Activated CD4-positive, alpha-beta T cell treated with anti-CD3 and anti-CD28 coated beads, Interleukin-2, amount 50 U/mL, for 48 hours (primary cell): ENCODE data around the gene PNCK.

ENCODE experiments used
- DNase-seq, 2 experiments: peaks; one replicate each; pipeline ENCODE4 v3.0.0-alpha.2; 2020

Gene PNCK

DNA sequence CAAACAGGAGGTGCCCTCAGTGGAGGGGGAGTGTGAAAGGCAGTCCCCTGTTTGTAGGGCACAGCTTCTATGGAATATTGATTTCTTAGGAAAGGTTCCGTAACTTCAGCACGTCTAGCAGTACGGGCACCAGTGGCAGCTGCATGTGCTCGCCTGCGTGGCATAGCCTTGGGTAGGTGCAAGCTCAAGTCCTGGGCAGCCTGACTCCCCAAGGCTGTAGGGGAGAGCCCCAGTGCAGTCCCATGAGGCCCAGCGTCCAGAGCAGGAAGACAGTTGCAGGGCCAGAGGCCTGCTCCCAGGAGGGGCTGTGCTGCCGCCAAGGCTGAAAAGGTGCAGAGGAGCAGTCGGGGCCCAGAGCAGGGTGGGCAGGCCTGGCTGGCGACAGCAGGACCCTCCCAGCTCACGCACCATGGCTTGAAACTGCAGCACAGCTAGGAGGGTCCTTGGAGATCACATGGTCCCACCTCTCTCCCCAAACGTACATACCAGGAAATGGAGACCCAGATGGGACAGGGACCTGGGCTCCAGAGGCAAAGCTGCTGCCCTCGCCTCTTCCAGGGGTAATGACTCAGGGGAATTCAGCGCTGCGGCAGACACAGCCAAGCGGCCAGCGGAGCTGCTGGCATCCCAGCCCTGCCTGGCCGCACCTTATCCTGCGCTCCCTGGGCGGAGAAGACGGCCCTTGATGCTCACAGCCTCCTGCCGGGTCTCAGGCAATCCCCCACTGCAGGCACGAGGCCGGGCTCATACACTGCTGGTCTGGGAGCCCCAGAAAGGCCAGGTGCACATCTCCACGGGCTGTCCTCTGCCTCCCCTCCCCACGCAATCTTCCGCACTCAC is 32.7 kb downstream of the PNCK start:
- DNase-seq: no peak

DNA sequence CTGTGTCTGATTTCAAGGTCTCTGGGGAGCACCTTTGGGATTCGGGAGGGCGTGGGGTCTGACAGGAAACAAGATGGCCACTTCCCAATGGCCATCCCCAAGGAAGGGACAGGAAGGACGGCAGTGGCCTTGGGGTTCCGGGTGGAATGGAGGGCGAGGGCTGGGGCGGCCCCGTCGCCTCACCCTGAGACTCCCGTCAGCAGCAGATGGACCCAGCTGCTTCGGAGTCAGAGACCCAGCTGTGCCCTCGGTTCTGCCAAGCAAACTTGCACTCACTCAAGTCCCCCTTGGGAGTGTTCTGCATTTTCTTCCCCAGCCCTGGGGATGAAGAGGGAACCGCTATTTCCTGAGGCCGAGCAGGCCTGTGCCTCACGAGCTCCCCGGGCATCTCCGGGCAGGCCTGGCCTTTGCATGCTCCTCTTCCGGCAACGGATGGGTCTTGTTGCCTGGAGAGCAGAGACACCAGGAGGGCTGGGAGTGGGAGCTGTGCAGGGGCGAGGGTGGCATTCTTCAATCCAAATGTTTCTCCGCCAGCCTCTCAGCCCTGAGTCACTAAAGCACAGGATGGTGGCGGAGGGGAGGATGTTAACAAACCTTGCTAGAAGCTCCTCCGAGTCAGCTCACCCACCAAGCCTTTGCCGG is 33.4 kb downstream of the PNCK start:
- DNase-seq: no peak

DNA sequence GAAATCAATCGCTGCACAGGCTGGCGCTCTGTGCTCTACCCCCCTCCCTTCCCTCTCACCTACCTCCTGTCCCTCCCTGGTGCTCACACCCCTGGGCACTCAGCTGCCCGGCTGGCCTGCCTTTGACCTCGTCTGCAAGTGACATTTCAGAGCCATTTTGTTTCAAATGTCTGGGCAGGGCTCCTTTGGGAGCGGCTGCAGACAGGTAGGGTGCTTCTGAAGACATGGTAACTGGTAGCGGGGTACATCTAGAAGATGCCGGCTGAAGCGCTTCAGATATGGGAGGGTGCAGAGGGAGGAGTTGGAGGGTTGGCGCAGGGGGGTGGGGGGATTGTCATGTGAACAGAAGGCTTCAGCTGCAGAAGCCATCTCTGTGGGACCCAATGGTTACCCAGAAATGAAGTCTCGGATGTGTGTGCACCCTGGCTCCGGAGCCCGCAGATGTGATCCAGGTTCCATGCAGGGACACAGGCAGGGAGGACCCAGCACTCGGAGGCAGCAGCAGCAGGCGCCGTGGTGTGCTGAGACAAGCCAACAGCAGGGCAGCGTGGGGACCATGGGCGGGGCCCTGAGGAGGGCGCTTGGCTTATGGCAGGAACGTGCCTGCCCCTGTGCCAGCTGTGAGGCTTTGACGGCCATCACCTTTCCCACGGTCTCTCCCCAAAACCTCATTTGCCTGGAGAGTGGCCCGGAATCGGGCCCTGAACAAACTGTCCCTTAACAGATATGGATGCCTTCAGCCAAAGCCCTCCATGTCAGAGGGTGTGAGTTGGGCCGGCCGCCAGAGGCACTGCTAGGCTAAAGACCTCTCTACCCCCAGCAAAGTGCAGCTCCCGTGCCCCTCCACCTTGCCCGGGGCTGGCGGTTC is 34.2 kb downstream of the PNCK start:
- DNase-seq: no peak

DNA sequence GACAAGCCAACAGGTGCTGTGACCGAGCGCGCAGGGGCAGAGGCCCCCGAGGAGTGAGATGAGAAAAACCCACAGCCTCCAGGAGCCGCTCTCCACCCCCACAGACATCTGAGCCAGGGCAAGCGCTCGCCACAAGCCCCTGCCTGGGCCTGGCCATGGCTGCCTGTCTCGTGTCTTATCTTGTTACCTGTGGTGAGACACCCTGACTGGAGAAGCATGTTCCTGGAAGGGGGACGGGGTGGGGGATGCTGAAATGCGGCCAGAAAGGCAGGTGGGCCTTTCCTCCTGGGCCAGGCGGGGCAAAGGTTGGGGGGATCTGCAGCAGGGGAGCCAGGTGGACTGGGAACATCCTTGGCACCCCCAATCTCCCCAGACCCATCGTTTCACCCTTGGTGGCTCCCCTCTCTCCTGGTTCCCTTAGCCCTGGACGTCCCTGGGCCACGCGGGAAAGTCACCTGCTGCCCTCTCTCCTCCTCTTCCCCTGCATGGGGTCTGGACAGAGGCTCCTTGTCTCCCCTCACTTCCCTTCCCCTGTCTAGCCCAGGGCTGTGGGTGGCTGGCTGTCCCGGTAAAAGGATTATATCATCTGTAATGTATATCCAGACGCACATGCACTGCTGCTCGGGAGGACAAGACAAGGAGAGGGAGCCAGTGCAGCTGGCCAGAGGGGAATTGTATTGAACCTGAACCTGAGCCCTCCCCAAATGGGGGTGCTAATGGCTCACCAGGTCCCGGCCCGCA is 35.0 kb downstream of the PNCK start:
- DNase-seq: no peak

DNA sequence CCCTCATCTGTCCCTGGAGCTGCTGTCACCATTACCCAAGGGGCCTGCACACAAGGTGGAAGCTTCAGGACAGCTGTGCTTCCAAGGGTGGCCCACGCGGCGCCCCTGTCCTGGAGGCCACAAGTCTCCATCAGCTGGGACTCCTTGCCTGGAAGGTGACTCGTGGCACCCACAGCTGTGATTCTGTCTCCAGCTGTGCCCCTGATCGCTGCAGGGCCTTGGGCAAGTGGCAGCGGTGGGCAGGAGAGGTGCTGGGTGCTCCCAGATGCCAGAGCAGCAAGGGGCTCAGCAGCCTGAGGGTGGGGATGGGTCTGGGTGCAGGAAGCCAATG is 35.6 kb downstream of the PNCK start:
- no peak for DNase-seq

DNA sequence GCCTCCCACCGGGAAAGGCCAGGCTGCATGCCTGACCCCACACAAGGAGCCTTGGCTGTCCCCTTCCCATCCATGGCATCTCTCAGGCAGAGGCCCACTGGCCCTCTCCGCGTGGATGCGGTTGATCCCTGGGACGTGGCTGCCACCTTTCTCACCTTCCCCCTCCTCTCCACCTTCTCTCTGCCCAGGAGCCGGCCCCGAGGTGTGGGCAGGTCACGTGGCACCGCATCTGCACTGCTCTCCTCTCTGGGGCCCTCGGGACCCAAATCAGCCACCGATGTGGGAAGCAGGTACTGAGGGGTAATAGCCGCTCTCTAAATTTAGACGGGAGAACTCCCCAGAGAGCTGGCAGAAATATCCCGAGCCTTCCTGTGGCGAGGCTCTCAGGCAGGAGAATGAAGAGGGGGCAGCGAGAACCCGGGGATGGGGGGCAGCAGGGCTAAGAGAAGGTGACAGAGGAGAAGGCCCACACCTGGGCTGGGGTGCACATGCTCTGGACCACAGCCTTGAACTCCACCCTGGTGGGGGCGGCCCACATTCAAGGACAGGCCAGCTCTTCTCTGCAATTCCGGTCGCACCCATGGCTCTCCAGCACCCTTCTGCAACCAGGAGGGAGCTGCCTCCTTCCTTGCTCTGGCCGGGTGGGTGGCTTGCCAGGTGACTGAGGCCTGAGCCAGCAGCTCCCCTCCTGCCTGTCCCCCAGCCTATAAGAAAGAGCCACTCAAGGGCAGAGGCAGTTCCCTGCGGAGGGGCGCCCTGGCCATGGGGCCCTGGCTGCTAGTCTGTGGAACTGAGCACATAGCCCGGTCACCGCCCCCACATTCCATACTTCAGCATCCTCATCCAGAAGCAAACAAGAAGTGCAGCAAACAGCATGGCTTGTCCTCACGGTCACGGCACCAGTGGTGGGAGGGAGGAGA is 36.2 kb downstream of the PNCK start:
- no peak for DNase-seq

DNA sequence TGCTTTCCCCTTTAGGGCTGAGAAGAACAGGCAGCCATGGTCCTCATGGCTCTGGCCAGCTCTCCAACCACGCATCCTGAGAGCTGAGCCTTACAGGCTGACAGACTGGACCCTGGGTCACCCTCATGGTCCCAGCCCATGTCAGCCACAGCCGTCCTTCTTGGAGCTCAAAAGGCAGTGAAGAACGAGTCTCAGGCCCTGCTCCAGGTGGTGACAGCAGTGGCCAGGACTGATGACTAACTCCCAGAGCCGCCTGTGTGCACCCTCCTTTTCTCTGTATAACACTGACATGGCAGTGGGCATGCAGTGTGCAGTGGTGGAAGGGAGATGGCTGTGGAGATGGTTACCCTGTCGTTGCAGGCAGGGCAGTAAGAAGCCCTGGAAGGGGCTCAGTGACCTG is 36.9 kb downstream of the PNCK start:
- no peak for DNase-seq

DNA sequence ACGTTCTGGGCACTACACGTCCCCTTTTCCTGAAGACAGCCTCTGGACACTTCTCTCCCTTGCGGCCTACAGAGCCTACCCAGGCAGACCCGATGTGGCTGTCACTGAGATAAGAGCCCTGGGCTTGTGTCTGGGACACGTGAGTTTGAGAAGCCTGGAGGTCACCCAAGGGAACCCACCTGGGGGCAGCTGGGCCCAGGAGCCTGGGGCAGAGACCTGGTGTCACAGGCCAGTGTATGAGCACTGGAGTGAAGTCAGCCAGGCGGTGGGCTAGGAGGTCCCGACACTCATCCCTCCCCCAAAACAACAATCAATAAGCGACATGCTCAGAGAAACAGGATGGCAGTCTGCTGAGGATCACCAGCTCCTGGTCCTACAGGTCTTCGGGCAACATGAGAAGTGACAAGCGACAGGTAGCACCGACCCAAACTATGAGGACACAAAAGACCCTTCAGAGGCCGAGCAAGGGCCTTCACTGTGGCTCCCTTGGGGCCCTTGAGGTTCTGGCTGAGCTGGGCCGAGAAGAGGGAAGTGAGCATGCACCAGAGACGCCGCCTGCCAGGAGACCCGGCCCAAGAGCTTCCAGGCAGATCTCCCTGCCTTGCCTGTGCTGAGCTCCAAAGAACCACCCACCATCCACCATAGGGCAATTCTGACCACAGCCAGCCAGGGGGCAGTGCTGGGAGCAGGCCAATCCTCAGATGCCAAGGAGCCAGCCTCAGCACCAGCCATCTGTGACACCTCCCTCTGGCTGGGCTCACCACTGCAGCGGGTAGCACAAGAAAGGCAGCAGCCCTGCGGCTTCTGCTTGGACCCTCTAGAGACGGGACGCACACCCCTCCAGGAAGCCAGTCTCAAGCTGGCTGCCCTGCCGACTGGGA is 37.6 kb downstream of the PNCK start:
- peak; percentile 17 to 35 for DNase-seq

DNA sequence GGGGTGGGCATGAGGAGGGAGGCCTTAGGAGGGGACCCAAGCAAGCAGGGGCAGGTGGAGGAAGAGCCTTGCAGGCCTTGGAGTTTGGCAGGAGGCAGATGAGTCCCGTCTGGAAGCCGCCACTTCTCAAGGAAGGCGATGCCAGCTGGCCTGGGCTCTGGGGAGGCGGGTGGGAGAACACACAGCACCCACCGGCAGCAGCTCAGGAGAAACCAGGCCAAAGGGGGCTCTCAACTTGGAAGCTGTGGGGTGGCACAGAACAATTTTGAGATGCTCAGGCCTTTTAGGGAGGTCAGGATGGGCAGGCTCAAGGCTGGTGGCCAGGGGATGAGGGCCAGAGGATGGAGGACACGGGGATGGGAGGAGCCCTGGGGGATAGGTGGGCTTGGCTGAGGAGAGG is 38.2 kb downstream of the PNCK start:
- no peak for DNase-seq

DNA sequence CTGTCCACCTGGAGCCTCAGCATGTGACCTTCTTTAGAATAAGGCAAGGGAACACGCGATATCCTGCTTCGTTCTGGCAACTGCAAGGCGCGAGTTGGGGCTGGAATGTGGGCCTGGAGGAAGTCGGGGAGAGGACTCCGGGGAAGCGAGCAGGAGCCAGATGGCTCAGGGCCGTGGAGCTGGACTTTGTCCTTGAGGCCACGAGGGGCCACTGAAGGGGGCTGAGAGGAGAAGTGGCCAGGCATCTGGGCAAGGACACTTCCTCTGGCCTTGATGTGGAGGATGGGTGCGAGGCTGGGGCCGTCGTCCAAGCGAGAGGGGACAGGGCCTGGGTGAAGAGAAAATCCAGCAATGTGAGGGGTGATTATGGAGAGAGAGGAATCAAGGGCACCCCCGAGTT is 38.8 kb downstream of the PNCK start:
- DNase-seq: no peak

DNA sequence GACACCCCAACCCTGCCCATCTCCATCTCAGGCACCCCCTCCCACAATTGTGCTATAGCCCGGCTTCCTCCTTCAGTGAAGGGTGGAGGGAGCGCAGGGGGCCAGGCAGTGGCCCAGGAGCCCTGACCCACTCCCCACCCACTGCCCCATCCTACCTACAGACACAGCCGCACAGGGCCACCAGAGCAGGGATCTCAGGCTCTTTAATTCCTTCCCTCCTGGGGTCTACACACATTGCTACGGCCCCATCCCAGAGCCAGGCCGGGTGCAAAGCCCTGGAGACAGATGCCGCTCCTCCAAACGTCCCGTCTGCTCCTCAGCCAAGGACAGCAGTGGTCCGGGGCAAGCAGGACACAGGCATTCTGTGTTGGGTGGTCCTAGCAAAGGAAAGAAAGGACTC is 39.4 kb downstream of the PNCK start:
- no peak for DNase-seq

DNA sequence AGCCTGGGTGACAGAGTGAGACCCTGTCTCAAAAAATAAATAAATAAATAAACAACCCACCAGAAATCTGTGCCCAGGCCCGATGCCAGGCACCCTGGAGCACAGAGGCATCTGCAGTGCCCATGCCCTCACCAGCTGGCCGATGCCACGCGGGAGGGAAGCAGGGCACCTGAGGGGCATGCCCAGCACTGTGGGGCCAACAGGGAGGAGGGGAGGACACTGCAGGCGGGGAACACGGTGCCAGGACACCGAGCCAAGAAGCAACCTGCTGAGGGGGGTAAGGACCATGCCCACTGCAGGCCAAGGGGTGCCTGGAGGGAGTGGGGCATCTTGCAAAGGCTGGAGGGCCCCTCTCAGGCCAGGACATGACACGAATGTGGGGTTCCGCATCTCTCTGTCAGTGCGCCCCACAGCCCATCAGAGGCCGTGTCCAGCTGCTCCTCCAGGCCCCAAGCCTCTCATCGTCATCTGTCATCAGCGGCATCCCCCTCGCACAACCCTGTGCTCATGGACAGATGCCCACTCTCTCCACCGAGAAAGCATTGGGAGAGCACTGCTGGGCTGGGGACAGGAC is 39.9 kb downstream of the PNCK start:
- DNase-seq: no peak

DNA sequence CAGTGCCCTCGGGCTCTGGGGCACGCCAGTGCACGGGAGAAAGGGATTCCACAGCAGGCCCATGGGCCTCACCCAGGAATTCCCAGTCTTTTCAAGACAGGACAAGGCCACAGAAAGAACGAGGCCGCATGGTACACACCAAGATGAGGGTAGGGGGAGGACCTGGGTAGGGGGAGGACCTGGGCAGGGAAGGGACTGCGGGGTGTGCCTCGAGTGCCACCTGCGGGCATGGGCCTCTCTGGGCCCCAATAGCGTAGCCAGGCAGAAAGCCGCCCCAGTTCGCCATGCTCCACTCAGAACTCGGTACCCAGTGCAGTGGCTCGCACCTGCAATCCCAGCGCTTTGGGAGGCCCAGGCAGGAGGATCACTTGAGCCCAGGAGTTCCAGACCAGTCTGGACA is 40.6 kb downstream of the PNCK start:
- no peak for DNase-seq

DNA sequence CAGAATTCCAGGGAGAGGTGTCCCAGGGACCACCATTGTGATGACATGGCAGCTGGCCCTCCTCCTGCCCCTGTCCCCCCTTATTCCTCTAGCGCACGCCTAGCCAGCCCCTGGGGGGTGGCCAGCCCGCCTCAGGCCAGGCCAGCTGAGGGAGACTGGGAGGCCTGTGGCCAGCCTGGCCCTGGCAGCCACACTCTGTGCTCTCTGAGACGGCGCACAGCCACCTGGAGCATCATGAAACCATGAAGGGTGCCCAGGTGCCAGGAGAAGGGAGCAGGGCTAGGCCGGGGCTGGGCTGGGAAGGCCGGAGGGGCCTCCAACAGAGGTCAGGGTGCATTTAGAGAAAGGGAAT is 41.0 kb downstream of the PNCK start:
- DNase-seq: no peak

DNA sequence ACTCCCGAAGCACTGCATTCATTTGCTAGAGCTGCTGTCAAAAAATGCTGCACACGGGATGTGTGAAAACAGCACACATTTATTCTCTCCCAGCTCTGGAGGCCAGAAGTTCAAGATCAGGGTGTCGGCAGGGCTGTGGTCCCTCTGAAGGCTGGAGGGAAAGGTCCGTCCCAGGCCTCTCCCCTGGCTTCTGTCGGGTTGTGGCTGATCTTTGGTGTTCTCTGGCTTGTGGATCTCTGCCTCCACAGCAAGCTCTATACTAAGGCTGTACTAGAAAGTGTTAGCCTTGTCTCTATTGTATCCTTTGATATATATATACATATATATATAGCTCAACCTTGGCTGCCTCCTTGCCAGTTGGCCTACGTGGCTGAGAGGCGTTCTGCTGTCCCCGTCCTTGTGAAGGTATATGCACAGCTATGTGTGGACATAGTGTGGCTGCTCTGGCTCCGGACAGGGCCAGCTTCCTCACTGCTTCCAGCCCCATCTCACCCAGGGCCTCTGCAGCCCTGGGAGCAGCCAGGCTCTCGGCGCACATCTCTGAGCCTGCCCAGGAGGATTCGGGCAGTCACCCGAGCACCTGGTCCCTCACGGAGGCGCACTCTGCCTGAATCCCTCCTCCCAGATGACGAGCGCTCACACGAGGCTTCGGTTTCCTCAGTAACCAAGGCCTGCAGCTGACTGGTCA is 41.6 kb downstream of the PNCK start:
- no peak for DNase-seq

DNA sequence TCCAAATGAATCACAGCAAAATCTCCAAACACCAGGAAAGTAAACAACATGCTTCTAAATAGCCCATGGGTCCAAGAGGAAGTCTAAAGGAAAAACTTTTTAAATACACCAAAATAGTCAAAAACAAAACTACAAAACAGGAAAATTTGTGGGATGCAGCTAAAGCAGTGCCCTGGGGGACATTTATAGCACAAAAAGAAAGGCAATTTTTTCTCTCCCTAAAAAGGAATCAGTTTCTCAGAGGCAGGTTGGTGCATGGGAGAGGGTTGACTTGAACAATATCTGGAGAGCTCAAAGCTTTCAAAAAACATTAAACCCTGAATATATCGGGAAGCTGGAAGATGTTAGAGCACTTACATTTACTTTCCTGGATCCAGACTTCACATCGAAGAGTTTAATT is 42.3 kb downstream of the PNCK start:
- DNase-seq: no peak

DNA sequence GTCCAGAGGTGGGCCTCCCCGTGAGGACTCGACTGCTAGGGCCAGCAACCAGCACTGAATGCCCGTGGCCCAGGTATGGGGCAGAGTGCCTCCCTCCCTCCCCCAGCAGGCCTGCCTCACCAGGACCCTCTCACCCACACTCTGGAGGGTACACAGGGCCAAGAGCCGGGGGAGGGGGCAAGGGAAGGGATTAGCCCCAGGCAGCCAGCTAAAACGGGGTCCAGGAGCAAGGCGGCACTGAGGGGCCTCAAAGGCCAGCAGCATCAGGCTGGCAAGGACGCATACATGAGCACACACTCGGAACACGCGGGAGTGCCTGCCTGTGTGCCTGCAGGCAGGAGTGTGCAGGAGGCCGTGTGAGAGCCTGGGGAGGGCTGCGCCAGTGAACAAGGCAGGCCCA is 44.9 kb downstream of the PNCK start:
- DNase-seq: no peak

DNA sequence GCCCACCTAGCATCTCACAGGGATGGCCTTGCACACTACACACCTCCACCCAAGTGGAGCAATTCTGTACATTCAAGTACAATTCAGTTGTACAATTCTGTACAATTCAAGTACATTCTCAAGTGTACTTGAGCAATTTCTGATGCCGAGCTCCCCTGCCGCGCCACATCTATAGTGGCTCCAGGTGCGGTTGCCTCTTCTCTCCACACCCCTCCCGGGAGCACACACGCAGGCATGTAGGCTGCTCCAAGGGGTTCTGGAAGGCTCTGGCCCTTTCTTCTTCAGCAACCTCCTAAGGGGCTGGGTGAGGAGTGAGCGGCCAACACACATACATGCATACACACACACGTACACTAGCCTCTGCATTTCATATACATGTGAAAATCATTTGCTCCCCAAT is 45.5 kb downstream of the PNCK start:
- no peak for DNase-seq

DNA sequence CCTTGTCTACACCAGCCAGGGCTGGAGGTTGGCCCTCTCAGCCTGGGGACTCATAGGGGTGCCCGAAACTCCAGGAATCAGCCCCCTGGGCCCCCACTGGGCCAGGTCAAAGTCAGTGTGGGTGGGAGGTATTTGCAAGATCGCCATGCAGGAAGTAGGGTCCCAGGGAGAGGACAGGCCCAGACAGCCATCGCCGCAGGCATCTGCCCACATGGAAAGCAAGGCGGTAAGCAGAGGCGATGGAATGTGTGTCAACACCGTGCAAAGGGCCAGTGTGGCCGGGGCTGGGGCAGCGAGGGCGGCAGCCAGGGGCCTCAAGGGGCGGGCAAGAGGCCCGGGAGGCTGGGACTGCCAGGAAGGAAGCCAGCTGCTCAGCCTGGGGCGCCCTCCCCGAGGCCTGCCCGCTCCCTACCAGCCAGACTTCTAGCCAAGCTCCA is 45.9 kb downstream of the PNCK start:
- no peak for DNase-seq
